WTC11 (cell line): Measurements from ENCODE around the gene PPP4C. TPM values are rescaled to one million over a fixed set of nuclear protein-coding genes. Genes with fewer than 3 reads are reported as not detected.

Source experiments
- ATAC-seq: fragments of 200-7000 bp; cut with Tn5 transposase; 2 replicates; pipeline ENCODE4 v1.10.0; 2021; ENCODE audit warnings: mild to moderate bottlenecking, moderate library complexity
- CTCF ChIA-PET: fragments of 300-600 bp; sonication (Branson Sonifier 250); formaldehyde crosslinking; loops from one replicate; lab custom pipeline; 2021; ENCODE audit warnings: antibody characterized with exemption; lab: Charles Lee
- POLR2A ChIA-PET: fragments of 350-600 bp; sonication (Branson Sonifier 250); formaldehyde crosslinking; loops from one replicate; lab custom pipeline; 2021; ENCODE audit warnings: antibody characterized with exemption; lab: Charles Lee
- DNase-seq: peaks from one replicate; pipeline ENCODE4 v3.0.0; 2021; ENCODE audit warnings: low spot score
- H3K27ac Mint-ChIP-seq: 2 replicates; pipeline ENCODE4 v1.8.0; 2021; ENCODE audit warnings: mixed read lengths
- H3K27me3 Mint-ChIP-seq: 2 replicates; pipeline ENCODE4 v1.8.0; 2021; ENCODE audit warnings: low read depth, mild to moderate bottlenecking, moderate library complexity, mixed read lengths
- H3K36me3 Mint-ChIP-seq: 2 replicates; pipeline ENCODE4 v1.8.0; 2021; ENCODE audit warnings: mixed read lengths
- H3K4me1 Mint-ChIP-seq: 2 replicates; pipeline ENCODE4 v1.8.0; 2022; ENCODE audit warnings: mixed read lengths
- H3K4me3 Mint-ChIP-seq: 2 replicates; pipeline ENCODE4 v1.8.0; 2021; ENCODE audit warnings: mild to moderate bottlenecking, moderate library complexity, mixed read lengths
- H3K9me3 Mint-ChIP-seq: 2 replicates; pipeline ENCODE4 v1.8.0; 2021; ENCODE audit warnings: mixed read lengths
- ATF3 ChIP-seq: sonication (generic); formaldehyde crosslinking; conservative IDR thresholded peaks from 2 replicates; pipeline ENCODE4 v1.8.1; 2022; ENCODE audit warnings: mild to moderate bottlenecking, missing genetic modification reagents
- E2F1 ChIP-seq: sonication (generic); formaldehyde crosslinking; IDR thresholded peaks from 2 replicates; pipeline ENCODE4 v1.8.0; 2022; ENCODE audit warnings: mild to moderate bottlenecking, missing genetic modification reagents
- FOXK1 ChIP-seq: sonication (generic); formaldehyde crosslinking; IDR thresholded peaks from 2 replicates; pipeline ENCODE4 v1.8.0; 2022; ENCODE audit warnings: mild to moderate bottlenecking, moderate library complexity, missing genetic modification reagents
- IRF1 ChIP-seq: sonication (generic); formaldehyde crosslinking; IDR thresholded peaks from 2 replicates; pipeline ENCODE4 v1.8.0; 2023; ENCODE audit warnings: missing genetic modification reagents
- IRF2 ChIP-seq: sonication (generic); formaldehyde crosslinking; IDR thresholded peaks from 2 replicates; pipeline ENCODE4 v1.8.0; 2022; ENCODE audit warnings: low read depth, missing genetic modification reagents, borderline replicate concordance
- KAT7 ChIP-seq: sonication (generic); formaldehyde crosslinking; IDR thresholded peaks from 2 replicates; pipeline ENCODE4 v1.8.1; 2023; ENCODE audit warnings: missing genetic modification reagents, mild to moderate bottlenecking, borderline replicate concordance
- MYBL2 ChIP-seq: sonication (generic); formaldehyde crosslinking; IDR thresholded peaks from 2 replicates; pipeline ENCODE4 v1.8.1; 2023; ENCODE audit warnings: mild to moderate bottlenecking, moderate library complexity, missing genetic modification reagents
- NFYB ChIP-seq: sonication (generic); formaldehyde crosslinking; conservative IDR thresholded peaks from 2 replicates; pipeline ENCODE4 v1.8.0; 2022; ENCODE audit warnings: low read depth, missing genetic modification reagents
- OVOL2 ChIP-seq: fragments of 250-450 bp; sonication (Bioruptor Pico); IDR thresholded peaks from 2 replicates; pipeline ENCODE4 v1.9.0; 2021; ENCODE audit warnings: mild to moderate bottlenecking, borderline replicate concordance
- PREB ChIP-seq: sonication (generic); formaldehyde crosslinking; IDR thresholded peaks from 2 replicates; pipeline ENCODE4 v1.8.1; 2022; ENCODE audit warnings: mild to moderate bottlenecking, missing genetic modification reagents, moderate library complexity, borderline replicate concordance
- PRRX2 ChIP-seq: fragments of 250-450 bp; sonication (Bioruptor Pico); IDR thresholded peaks from 2 replicates; pipeline ENCODE4 v1.8.0; 2021; ENCODE audit warnings: mild to moderate bottlenecking
- RELA ChIP-seq: sonication (generic); formaldehyde crosslinking; IDR thresholded peaks from 2 replicates; pipeline ENCODE4 v1.8.1; 2022; ENCODE audit warnings: missing genetic modification reagents, mild to moderate bottlenecking, borderline replicate concordance
- SMAD4 ChIP-seq: sonication (generic); formaldehyde crosslinking; IDR thresholded peaks from 2 replicates; pipeline ENCODE4 v1.8.0; 2022; ENCODE audit warnings: mild to moderate bottlenecking, missing genetic modification reagents
- TCF7 ChIP-seq: sonication (generic); formaldehyde crosslinking; IDR thresholded peaks from 2 replicates; pipeline ENCODE4 v1.8.0; 2022; ENCODE audit warnings: mild to moderate bottlenecking, low read depth, missing genetic modification reagents, moderate library complexity
- ZBTB21 ChIP-seq: sonication (generic); formaldehyde crosslinking; IDR thresholded peaks from 2 replicates; pipeline ENCODE4 v1.8.1; 2023; ENCODE audit warnings: mild to moderate bottlenecking, missing genetic modification reagents, borderline replicate concordance
- ZNF121 ChIP-seq: sonication (generic); formaldehyde crosslinking; IDR thresholded peaks from 2 replicates; pipeline ENCODE4 v1.8.0; 2023; ENCODE audit warnings: missing genetic modification reagents
- ZNF219 ChIP-seq: sonication (generic); formaldehyde crosslinking; IDR thresholded peaks from 2 replicates; pipeline ENCODE4 v1.8.0; 2023; ENCODE audit warnings: missing genetic modification reagents, mild to moderate bottlenecking, borderline replicate concordance
- ZNF232 ChIP-seq: sonication (generic); formaldehyde crosslinking; IDR thresholded peaks from 2 replicates; pipeline ENCODE4 v1.8.0; 2022; ENCODE audit warnings: mild to moderate bottlenecking, missing genetic modification reagents
- ZNF317 ChIP-seq: sonication (generic); formaldehyde crosslinking; IDR thresholded peaks from 2 replicates; pipeline ENCODE4 v1.8.1; 2023; ENCODE audit warnings: low read depth, mild to moderate bottlenecking, moderate library complexity, missing genetic modification reagents, borderline replicate concordance
- total RNA-seq: library from RNA; stranded (reverse); gene quantifications from 3 replicates; pipeline ENCODE4 v1.2.3, GENCODE V29; 2021

PPP4C gene
- total RNA-seq, 1 experiment from 2014 or later, result 164 TPM

- H3K9me3 Mint-ChIP-seq, result peaks cover 22% of the 10 kb centered on the region
- TF ChIP-seq TCF7 (CRISPR knock-in tag), result no peak
- TF ChIP-seq ZBTB21, result 0 out of 2 replicates have a peak, but pooled peaks have one; percentile 22
- peak; percentile 8 for ATAC-seq
- H3K4me1 Mint-ChIP-seq, result peaks cover 19% of the 10 kb centered on the region
- CTCF ChIA-PET, result interaction anchor here (0.8 to 4.2 kb wide), 6 partner anchors 15 to 519 kb away, joined by 3 to 33 read pairs (median 4); partner anchors contain the start of genes ALDOA and DCTPP1
- POLR2A ChIA-PET, result interaction anchor here (0.6 to 1.2 kb wide), 2 partner anchors 32 to 417 kb away, joined by 3 to 9 read pairs; partner anchors contain the start of gene ALDOA
- peak; percentile 40 for DNase-seq
- H3K36me3 Mint-ChIP-seq, result peaks cover 29% of the 10 kb centered on the region
- peak overlapping the region; percentile 96 for H3K27ac Mint-ChIP-seq
- peak overlapping the region; percentile 80 for H3K4me3 Mint-ChIP-seq
- H3K27me3 Mint-ChIP-seq, result peaks cover 16% of the 10 kb centered on the region
These were observed 21.2 kb downstream of the PPP4C start for GRCh38 chr16:30096862-30097563.

- CTCF ChIA-PET, result interaction anchor here (1.1 to 4.5 kb wide), 3 partner anchors 9 to 13 kb away, joined by 3 to 33 read pairs (median 4); partner anchors contain the start of genes GDPD3 and TBX6
- Mint-ChIP-seq H3K27ac (no peak overlapping the region), H3K9me3 (no peaks in the 10 kb centered on the region), H3K4me3 (no peak overlapping the region), H3K27me3 (no peaks in the 10 kb centered on the region), H3K4me1 (no peaks in the 10 kb centered on the region), H3K36me3 (peaks cover 6% of the 10 kb centered on the region)
- ATAC-seq, result no peak
- DNase-seq, result no peak
- POLR2A ChIA-PET, result no interaction called here
- no peak for TF ChIP-seq IRF1
These were observed 28.3 kb downstream of the PPP4C start for GRCh38 chr16:30104090-30104489.

- no peak overlapping the region for H3K4me3 Mint-ChIP-seq
- POLR2A ChIA-PET, result no interaction called here
These were observed 28.7 kb downstream of the PPP4C start for GRCh38 chr16:30104492-30104891.

More at GRCh38 chr16:30104492-30104891, 28.7 kb downstream of the PPP4C start:
- CTCF ChIA-PET, result interaction anchor here (1.1 to 4.5 kb wide), 3 partner anchors 8 to 13 kb away, joined by 3 to 33 read pairs (median 4); partner anchors contain the start of genes GDPD3 and TBX6
- Mint-ChIP-seq H3K36me3 (peaks cover 6% of the 10 kb centered on the region), H3K4me1 (no peaks in the 10 kb centered on the region), H3K27ac (no peak overlapping the region), H3K9me3 (no peaks in the 10 kb centered on the region), H3K27me3 (no peaks in the 10 kb centered on the region)
- no peak for ATAC-seq
- DNase-seq, result no peak
- TF ChIP-seq PREB (CRISPR knock-in tag) (no peak), RELA (CRISPR knock-in tag) (no peak), E2F1 (CRISPR knock-in tag) (no peak), SMAD4 (CRISPR knock-in tag) (no peak), NFYB (CRISPR knock-in tag) (no peak), PRRX2 (CRISPR knock-in tag) (no peak), ZNF219 (CRISPR knock-in tag) (no peak), ATF3 (CRISPR knock-in tag) (no peak), KAT7 (CRISPR knock-in tag) (no peak), FOXK1 (CRISPR knock-in tag) (no peak), ZNF232 (no peak), ZNF317 (CRISPR knock-in tag) (no peak), IRF2 (no peak), ZNF121 (CRISPR knock-in tag) (no peak), OVOL2 (CRISPR knock-in tag) (no peak), MYBL2 (no peak)
